HG03432 (cell line): Measurements from ENCODE around the gene NDFIP2.

Experiments
- ATAC-seq: cut with Tn5 transposase; IDR thresholded peaks from one replicate; pipeline ENCODE4 v1.9.1; 2021; ENCODE audit warnings: mild to moderate bottlenecking, moderate library complexity; ENCODE audit not compliant: unreplicated experiment

The NDFIP2 gene

GRCh38 chr13:79458436-79458835 lies 22.5 kb upstream of the NDFIP2 start:
- no peak for ATAC-seq

- no peak for ATAC-seq
Measured at GRCh38 chr13:79459906-79460305, 21.0 kb upstream of the NDFIP2 start.

- no peak for ATAC-seq
Measured at GRCh38 chr13:79462895-79463294, 18.1 kb upstream of the NDFIP2 start.

DNA sequence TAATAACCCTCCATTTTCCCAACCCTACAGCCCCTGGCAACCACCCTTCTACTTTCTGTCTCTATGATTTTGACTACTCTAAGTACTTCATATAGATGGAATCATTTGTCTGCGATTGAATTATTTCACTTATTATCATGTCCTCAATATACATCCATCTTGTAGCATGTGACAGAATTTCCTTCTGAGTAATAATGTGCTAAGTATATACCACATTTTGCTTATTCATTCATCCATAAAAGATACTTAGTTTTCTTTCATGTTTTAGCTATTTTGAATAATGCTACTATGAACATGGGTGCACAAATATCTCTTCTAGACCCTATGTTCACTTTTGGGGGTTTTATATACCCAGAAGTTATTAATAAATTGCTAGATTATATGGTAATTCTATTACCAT lies 17.4 kb upstream of the NDFIP2 start:
- no peak for ATAC-seq

DNA sequence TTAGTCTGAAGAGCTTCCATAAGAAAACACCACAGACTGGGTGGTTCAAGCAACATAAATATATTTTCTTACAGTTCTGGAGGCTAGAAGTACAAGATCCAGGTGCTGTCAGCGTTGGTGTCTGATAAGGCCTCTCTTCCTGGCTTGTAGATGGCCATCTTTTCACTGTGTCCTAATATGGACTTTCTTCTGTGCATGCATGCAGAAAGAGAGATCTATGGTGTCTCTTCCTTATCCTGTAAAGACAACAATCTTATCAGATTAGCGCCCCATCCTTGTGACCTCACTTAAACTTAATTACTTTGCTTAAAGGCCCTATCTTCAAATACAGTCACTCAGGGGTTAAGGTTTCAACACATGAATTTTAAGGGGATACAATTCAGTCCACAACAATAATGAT lies 14.1 kb upstream of the NDFIP2 start:
- ATAC-seq, result no peak

GRCh38 chr13:79468402-79468801 lies 12.6 kb upstream of the NDFIP2 start:
- ATAC-seq, result no peak

- peak; percentile 81 for ATAC-seq
Measured at GRCh38 chr13:79468819-79469218, 12.1 kb upstream of the NDFIP2 start.

- no peak for ATAC-seq
Measured at GRCh38 chr13:79469608-79470007, 11.3 kb upstream of the NDFIP2 start.

- ATAC-seq, result no peak
Measured at GRCh38 chr13:79470666-79471065, 10.3 kb upstream of the NDFIP2 start.

GRCh38 chr13:79475569-79475968 lies 5.4 kb upstream of the NDFIP2 start:
- no peak for ATAC-seq

DNA sequence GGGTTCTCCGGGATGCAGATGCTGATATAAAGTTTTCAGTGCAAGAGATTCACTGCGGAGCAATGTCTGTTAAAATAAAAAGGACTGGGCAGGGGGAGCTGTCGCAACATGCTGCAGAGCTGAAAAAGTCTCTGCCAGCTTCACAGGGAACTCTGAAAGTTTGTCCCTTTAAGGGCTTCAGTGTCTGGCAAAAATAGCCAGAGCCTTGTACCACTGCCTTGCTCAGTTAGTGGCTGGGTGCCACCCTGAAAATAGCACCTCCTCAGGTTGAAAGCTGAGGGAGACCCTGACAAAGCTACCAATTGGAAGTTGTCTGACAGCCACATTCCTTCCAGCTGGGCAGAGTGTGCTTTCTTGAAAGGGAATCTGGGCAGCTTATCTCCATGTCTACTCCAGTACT lies 3.0 kb upstream of the NDFIP2 start:
- no peak for ATAC-seq

GRCh38 chr13:79479882-79480281 lies 1.1 kb upstream of the NDFIP2 start:
- ATAC-seq, result no peak

- peak; percentile 32 for ATAC-seq
Measured at GRCh38 chr13:79481685-79482052, 714 bp downstream of the NDFIP2 start.

GRCh38 chr13:79482281-79482970 lies 1.5 kb downstream of the NDFIP2 start:
- ATAC-seq, result no peak

DNA sequence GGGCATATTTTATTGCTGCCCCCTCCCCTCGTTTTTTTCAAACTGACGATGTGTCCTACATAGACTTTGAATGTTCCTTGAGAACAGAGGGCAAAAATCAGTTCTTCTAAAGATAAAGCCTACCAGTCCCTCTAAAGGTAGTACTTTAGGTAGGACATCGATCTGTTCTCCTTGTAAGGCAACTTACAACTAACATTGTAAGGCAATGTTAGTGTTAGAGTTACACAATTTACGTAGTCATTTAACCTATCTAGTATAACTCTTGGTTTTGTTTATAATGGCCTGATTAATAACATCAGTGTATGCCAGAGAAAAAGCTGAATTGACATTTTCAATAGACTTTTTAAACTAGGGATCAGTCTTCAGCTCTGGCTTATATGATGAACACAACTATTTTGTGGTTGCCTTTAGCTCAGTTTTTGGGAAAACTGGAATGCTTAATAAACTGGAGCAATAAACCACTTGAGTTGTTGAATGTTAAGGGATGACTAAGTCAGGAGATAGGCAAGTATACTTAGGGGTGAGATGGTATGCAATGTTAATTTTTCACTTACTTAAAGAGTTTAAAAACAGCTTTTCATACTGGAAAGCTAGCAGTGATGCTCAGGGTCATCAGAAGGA lies 2.2 kb downstream of the NDFIP2 start:
- ATAC-seq, result no peak

DNA sequence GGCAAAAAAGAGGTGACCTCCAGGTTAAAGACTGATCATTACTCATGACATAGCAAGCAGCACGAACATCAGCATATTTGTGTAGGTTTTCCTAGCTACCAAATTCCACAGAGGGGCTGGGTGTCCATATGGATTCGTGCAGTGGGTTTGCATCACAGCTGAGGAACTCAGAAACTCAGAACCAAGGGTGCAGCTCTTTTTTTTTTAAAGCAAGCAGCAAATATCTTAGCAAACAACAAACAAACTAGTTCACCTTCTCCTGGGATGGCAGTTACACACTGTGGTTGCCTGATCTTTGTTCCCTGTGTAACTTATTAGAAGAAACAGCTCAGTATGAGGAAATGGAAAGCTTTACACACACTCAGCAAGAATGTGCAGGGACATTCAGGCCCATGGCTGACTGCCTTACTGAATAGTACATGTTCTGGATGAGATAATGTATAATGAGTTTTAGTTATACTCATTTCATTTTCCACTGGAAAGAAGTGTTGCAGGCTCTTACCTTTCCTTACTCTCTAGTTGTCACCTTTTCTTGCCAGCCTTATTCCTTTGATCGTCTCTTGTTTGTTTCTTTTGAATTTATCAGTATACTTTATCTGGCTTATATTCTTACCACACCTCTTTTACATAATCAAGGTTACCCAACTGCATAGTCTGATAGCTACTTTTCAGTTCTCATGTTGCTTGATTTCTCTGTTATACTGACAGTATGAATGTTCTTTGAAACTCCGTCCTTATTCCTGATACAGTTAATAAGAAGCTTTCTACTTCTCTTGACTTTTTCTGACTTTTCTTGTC lies 4.3 kb downstream of the NDFIP2 start:
- no peak for ATAC-seq

- ATAC-seq, result no peak
Measured at GRCh38 chr13:79486433-79487188, 5.7 kb downstream of the NDFIP2 start.

- ATAC-seq, result no peak
Measured at GRCh38 chr13:79490326-79490725, 9.4 kb downstream of the NDFIP2 start.

GRCh38 chr13:79490824-79491223 lies 9.9 kb downstream of the NDFIP2 start:
- ATAC-seq, result no peak

DNA sequence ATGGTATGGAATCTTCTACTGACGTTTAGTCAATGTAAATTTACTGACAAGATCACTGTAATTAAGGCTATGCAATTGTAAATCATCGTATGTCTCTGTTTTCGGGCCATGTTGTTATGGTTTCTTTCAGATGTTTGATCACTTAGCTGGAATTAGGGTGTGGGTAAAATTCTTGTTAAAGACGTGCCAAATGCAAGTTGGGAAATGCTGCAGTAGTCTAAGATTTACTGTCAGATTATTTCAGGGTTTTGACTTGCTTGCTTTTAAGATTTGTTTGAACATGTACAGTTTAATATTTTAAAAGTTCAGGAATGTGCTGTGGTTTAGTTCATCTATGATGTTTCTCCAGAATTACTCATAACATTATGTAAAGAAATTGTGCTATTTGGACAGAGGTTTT lies 10.8 kb downstream of the NDFIP2 start:
- ATAC-seq, result no peak

DNA sequence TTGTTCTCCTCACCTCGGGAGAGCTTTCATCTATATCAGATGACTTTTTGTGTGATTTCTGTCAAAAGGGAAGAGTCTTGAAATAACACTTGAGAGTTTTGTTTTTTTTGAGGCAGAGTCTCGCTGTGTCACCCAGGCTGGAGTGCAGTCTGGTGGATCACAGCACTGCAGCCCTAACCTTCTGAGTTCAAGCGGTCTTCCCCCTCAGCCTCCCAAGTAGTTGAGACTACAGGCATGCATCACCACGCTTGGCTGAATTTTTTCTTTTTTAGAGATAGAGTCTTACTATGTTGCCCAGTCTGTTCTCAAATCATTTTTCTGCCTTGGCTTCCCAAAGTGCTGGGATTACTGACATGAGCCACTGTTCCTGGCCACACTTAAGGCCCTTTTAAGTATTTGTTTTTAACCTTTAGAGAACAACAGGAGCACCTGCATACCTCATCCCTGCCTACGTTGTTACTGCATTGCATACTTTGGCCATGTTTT lies 11.4 kb downstream of the NDFIP2 start:
- peak; percentile 61 for ATAC-seq
